OCI-M2 (cell line): ENCODE measurements around the gene PRPF31.

Experiments used
- DNase-seq: peaks from one replicate; lab custom pipeline; 2025; ENCODE audit not compliant: unreplicated experiment; lab: John Stamatoyannopoulos, UW

PRPF31 gene

DNA sequence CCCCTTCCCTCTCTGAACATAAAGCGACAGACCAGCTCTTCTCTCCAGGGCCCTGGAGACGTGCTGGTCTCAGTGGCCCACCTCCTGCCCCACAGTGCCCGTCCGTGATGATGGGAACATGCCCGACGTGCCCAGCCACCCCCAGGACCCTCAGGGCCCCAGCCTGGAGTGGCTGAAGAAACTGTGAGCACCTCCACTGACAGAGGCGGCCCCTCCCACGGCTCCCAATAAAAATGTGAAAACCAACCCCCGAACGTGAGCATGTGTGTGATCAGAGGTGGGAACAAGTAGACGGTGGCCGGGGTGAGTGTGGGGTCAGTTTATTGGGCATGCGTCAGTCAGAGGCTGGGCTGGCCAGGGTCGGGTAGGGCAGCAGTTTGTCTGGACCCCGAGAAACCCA, 8.8 kb upstream of the PRPF31 start:
- no peak for DNase-seq

DNA sequence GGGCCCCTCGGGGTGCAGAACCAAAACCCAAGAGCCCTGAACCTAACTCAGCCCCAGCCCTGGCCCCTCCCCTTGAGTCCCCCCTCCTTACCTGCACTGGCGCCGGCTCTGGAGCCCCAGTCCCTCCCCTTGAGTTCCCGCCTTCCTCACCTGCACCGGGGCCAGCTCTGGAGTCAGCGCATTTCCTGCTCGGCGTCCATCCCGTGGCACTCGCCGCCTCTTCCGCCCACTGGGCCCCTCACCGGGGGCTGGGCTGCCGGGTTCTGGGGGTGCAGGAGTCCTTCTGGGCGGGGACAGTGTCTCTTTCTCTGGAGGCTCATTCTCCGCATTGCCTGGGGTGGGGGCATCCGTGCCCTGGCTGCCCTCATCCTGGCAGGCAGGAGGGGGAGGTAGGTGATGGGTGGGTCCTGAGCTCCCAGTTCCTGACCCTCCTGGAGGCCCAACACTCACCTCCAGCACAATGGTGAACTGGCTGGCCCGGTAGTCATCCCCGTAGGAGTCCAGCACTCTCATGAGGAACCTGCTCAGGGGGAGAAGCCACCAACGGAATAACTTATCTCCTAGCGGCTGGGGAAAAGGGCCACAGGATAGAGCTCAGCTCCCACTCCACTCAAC, 7.6 kb upstream of the PRPF31 start:
- no peak for DNase-seq

DNA sequence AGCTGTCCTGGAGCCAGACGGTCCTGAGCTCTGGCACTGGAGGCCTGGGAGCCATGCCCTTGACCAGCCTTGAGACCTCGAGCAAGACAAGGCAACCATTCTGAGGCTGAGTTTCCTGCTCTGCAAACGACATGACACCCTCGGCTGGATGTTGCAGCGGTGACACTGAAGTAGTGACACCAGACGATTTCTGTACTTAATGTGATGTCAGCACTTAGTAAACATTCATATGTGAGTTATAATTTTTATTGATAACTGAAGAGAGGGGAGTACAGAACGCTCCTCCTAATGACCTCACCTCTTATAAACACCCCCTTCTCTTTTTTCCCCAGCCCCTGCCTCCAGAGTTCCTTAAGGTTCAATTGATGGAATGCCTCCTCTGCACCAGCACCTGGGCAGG, 7.1 kb upstream of the PRPF31 start:
- DNase-seq, result no peak

DNA sequence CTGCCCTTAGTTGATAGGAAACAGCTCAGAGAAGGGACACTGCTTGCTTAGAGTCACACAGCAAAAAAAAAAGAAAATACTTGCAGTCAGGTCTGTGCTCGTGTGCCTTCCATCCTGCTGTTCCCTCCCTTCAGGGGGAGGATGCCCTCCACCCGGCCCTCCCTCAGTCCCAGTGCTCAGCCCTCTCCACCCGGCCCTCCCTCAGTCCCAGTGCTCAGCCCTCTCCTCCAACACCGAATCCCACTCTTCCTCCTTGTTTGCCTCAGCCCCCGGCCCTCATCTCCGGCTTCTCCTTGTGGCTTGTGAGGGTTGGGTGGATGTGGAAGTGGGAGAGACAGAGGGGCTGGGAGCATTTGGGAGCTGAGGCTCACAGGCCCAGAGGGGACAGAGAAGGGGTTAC, 5.9 kb upstream of the PRPF31 start:
- no peak for DNase-seq

DNA sequence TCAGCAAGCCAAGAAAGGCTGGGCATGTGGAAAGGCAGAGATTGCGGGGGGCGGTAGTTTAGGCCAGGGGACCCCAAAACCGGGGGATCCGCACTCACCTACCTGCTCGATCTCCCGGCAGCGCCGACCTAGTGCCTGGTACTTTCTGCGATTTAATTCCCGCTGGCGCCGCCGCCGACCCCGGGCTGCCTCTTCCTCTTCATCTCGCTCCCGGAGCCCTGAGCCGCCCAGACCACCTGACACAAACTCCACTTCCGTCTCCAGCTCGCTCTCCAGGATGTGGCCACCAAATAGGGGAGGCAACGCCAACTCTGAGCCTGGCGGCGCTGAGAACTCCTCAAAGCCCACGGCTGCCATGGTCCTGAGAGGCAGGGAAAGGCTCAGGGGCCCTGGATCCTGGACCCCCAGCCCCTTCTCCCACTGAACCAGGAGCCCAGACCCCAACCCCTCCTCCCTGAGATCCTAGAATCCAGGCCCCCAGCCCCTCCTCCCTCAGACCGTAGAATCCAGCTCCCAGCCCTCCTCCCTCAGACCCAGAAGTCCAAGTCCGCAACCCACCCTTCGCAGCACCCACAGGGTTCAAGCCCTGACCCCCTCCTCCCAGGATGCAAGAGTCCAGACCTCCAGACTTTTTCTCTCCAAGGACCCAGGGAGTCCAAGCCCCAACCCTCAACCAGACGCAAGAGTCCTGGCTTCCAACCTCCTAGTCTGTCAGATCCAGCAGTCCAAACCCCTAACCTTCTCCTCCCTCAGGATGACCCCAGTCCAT, 1.0 kb upstream of the PRPF31 start:
- DNase-seq, result no peak

DNA sequence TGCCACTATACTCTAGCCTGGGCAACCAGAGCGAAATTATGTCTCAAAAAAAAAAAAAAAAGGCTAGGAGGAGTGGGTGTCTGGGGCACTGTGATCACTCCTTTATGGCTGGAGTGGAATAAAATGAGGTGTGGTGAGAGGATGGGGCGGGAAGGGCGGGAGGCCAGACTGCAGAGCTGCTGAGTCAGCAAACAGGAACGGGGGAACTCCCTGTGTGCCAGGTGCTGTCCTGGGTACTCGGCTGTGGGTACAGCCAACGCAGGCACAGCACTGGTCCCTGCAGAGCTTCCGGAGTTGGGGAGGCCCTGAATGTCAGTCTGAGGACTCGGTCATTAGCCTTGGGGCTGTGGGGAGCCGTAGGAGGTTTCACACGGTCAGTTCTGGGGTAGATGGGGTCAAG, 5.7 kb downstream of the PRPF31 start:
- no peak for DNase-seq

DNA sequence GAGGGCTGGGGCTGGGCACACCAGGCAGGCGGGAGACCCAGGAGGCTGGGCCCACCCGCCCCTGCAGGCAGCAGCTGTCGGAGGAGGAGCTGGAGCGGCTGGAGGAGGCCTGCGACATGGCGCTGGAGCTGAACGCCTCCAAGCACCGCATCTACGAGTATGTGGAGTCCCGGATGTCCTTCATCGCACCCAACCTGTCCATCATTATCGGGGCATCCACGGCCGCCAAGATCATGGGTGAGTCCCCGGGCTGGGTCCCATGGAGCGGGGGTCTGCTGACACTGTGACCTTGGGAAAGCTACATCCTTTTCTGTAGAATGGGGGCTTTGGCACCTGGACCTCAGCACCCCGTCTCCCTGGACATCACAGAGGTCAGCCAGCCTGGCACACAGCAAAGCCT, 8.1 kb downstream of the PRPF31 start:
- DNase-seq, result no peak

DNA sequence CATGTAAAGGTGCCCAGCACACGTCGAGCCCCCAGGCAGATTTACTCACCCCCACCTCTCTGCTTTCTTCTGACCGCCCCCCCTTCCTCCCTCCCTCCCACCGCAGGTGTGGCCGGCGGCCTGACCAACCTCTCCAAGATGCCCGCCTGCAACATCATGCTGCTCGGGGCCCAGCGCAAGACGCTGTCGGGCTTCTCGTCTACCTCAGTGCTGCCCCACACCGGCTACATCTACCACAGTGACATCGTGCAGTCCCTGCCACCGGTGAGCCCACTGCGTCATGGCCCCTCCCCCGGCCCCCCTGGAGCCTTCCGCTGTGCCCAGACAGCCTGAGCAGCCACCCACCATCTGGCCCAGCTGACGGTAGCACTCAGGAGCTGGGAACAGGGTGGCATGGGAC, 8.8 kb downstream of the PRPF31 start:
- no peak for DNase-seq

DNA sequence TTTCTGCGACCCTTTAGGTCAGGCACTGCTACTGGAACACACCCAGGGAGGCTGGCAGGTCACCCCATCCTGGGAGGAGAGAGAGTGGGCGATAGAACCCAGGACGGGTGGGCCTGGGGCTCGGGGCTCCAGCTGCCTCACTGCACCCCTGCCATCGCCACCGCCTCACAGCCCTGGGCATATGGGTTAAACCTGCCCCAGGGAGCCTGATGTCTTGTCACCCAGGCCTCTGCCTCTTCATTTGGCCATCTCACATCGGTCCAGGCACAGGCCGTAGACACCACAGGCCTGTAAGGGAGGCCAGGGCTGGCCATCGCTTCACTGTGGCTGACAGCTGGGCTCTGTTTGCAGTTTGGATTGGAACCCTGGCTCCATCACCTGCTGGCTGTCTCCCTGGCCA, 10.2 kb downstream of the PRPF31 start:
- DNase-seq, result no peak

DNA sequence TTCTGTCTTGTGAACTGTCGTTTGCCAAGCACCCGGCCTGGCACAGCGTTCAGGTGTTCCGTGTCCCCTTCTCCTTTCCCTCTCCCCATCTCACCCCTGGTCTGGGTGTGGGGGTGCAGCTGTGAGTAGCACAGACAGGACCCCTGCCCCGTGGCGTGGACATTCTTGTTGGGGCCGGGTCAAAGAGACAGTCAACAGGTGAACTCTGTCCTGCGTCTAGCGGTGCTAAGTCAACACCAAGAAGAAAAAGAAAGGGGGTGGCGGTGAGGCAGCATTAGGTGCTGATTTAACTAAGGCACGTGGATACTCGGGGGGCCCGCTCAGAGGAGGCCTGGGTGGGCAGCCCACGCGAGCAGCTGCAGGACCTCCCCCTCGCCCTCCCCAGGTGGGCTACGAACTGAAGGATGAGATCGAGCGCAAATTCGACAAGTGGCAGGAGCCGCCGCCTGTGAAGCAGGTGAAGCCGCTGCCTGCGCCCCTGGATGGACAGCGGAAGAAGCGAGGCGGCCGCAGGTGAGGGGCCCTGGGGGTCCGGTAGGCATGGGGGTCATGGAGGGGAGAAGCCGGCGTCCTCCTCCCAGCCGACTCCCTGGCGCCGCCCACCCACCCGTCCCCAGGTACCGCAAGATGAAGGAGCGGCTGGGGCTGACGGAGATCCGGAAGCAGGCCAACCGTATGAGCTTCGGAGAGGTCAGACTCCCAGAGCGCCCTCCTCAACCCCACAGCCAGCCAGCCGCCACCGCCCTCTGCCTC, 12.3 kb downstream of the PRPF31 start:
- no peak for DNase-seq

DNA sequence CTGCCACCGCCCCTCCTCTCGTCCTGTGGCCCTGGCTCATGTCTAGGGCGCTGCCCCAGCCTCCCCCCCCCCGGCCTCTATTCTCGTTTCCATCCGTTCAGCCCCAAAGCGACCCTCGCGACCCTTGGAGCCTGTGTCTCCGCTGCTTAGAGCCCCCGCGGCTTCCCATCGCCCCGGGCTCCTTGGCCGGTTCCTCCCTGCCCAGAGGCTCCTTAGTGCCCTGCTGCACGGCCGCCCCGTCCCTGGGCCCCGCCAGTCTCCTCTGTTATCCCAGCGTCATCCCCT, 12.8 kb downstream of the PRPF31 start:
- DNase-seq, result no peak

DNA sequence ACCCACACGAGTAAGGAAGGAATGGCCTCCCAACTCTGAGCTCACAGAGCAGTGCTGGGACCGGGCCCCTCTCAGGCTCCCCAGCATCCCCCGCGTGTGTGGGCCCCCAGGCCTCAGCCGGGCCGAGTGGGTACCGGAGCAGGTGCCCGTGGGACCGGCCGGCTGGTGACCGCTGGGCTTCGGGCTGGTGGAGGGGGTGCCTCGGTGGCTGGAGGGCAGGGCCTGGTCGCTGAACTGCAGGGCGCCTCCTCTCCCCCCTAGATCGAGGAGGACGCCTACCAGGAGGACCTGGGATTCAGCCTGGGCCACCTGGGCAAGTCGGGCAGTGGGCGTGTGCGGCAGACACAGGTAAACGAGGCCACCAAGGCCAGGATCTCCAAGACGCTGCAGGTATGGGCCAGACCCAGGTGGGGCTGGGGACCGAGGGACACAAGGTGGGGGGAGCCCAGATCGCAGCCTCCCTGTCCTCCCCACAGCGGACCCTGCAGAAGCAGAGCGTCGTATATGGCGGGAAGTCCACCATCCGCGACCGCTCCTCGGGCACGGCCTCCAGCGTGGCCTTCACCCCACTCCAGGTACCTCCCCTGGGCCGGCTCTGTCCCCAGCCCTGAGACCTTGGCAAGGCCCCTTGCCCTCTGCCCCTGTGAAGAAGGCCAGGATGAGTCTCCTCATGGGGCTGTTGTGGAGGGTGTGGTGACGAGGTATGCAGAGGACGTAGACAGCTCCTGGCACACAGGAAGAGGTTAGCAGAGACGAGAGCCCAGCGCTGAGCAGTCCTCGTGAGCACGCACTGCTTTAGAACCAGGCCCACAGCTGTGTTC, 13.5 kb downstream of the PRPF31 start:
- no peak for DNase-seq

DNA sequence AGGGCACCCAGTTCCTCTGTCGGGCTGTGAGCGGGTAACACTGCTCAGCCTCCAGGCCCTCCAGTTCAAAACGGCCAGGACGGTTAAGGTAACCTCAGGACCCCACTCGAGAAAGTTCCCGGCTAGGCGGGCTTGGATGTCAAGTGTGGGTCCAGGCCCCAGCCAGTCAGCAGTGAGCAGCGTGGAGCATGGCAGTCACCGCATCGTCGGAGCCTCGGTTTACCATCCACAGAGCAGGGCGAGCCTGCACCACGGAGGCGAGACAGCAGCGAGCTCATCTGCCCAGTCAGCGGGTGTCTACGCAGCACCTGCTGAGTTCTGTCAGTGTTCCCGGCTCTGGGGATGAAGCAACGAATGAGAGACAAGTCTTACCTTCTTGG, 14.1 kb downstream of the PRPF31 start:
- DNase-seq, result no peak

DNA sequence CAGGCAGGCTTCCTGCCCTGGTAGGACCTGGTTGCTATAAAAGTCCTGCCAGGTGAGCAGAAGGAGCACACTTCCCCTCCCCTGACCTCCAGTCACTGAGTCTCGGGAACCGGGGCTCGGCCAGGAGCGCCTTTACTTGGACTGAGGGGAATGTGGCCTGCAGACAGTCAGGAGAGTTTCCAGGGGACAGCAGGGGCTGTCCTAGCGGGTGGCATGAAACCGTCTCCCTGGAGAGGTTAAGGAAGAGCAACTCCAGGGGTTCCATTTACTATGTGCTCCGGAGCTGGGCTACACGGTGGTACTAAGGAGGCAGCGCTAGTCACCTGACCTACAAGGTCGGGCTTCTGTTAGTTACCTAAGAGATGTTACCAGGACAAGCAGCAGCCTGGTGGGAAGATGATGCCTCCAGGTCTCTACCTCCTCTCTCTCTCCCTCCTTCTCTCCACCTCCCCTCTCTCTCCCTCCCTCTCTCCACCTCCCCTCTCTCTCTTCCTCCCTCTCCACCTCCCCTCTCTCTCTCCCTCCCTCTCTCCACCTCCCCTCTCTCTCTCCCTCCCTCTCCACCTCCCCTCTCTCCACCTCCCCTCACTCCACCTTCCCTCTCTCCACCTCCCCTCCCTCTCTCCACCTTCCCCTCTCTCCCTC, 17.9 kb downstream of the PRPF31 start:
- no peak for DNase-seq

DNA sequence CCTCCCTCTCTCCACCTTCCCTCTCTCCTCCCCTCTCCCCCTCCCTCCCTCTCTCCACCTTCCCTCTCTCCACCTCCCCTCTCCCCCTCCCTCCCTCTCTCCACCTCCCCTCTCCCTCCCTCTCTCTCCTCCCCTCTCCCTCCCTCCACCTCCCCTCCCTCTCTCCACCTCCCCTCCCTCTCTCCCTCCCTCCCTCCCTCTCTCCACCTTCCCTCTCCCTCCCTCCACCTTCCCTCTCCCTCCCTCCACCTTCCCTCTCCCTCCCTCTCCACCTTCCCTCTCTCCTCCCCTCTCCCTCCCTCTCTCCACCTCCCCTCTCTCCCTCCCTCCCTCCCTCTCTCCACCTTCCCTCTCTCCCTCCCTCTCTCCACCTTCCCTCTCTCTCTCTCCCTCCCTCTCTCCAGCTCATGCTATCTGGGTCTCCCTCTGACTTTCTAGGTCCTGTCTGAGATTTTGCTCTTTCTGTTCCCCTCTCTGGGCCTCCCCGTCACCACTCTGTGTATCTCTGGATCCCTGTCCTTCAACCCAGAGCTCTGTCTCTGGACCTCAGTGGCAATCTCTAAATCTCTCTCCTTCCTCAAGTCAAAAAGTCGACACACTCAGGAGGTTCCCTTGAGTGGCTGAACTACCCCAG, 18.5 kb downstream of the PRPF31 start:
- DNase-seq, result no peak

DNA sequence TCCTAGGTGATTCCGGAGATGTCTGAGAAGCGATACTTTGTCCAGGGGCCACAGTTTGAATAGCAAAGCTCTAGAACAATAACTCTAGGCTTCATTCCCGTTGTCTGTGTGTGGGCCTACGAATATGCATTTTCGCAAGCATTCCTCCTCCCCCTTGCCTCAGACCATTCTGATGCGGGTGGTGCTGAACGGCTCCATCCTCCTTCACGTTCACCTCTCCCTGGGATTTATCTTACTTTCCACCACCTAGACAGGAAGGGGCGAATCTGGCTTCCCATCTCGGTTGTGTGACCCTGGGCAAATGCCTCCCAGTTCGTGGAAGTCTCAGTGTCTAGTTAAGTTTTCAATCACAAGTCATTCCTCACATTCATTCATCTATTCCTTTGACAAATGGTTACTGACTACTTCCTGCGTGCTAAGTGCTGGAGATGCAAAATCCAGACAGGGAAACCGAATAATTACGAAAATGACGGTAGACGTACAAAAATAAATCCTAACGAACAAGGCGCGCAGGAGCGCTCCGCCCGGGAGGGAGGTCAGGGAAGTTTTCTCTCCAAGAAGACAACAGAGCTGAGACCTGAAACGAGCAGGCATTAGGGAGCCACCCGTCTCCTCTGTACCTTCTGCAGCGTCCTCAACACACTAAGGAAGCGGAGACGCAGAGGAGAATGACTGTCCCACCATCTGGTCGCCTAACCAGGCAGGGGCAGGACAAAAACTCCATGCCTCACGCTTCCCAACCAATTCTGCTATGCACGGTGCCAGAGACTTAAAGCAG, 20.7 kb downstream of the PRPF31 start:
- no peak for DNase-seq

DNA sequence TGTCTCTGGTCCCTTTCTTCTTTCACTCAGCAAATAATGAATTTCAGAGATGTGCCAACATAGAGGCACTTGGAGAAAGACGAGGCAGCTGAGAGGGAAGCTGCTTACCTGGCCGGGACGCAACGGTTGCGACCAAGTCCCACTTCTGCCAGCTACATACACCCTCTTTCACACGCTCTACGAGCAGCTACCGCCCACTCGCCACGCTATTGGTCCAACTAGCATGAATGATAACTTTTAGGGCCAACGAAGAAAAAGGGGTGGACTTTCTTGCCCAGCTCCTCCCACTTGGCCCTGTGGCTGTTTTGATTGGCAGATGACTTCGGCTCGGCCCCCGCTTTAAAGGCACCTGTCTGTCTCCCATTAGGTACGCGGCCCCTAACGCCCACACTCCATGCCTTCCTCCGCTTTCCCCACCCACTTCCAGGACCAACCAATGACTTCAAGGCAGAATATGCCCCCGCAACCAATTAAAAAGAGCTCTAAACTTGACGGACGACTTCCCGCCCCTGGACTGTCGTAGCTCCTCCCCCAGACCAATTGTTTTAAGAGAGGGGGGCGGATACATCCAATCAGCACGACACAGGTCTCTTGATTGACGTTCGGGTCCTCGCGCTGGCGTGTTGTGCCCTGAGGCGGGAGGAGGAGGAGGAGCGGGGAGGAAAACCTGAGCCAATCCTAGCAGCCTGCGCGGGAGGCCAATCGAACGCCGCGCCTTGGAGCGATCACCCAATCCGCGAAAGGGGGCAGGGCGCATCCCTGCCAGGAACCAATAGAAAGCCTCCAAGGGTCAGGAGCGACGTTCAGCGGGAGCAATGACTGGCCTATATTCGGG, 21.5 kb downstream of the PRPF31 start:
- peak; percentile 99 for DNase-seq

DNA sequence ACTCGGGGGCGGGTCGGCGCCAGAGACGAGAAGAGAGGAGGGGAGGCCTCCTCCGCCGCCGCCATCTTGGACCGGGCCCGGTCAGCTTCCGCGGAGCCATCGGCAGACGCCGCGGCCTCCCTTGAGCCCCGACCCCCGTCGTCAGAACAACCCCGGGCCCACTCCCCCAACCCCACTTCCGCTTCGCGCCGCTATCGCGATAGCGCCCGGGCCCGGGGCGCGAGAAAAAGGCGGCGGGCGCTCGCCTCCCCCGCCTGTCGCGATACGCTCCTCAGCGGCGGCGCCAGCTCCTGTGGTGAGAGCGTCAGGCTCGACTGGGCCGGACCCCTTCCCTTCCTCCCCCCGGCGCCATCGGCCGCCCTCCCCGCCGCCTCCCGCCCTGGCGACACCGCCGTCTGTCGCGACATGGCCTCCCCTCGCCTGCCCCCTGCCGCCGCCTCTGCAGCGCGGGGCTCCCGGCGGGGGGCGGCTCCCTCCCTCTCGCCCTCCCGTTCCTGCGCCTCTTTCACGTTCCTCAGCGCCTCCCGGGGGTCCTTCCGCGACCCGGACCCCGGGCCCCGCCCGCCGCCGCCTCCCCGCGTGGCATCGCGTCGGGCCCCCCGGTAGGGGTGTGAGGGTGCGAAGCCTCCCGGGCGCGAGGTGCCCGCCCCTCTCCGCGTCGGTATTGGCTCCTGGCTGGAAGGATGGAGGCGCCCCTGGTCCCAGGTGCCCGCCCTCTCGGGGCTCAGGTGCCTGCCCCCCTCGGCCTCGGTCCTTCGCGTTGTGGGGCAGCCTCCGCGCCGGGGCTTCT, 22.3 kb downstream of the PRPF31 start, which contains the start of gene CNOT3:
Gene CNOT3 (plus strand): TSS at position 64 of the 790 bp plus-strand sequence. CDS start 5,217 bp downstream, outside the sequence.
- DNase-seq, result no peak
